ENCODE data around the gene C8B.

The C8B gene

DNA sequence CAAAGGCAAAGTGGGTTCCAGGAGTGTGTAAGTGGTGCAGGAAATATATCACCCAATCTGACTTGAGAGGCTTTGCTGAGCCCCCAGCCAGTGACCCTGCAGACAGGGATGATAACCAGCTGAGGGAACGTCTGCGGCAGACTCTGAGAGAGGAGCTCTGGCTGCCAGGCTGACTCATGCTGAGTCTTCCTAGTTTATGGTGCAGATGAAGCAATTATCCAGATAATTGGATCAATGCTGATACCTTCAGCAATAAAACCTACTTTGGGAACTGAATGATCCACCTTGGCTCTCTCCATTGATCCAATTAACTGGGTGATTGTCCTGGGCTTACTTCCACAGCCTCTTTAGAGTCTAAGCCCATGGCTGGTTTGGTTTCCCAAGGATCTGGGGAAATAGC, 7.3 kb downstream of the C8B start:
- WGBS (ENCODE audit: insufficient coverage, insufficient read length), result no CpG with 5 or more reads among the region's 2 CpGs
- Histone ChIP-seq H3K4me1 (ENCODE audit: control insufficient read depth, insufficient read depth, low read length) (no peaks in the 10 kb centered on the region), H3K27me3 (ENCODE audit: control insufficient read depth, insufficient read depth, low read length) (no peaks in the 10 kb centered on the region), H3K27ac (ENCODE audit: low read length) (no peak overlapping the region), H3K4me3 (ENCODE audit: low read length) (no peak overlapping the region), H3K9me3 (ENCODE audit: control insufficient read depth, insufficient read depth, low read length) (no peaks in the 10 kb centered on the region), H3K36me3 (ENCODE audit: control insufficient read depth, insufficient read depth, low read length) (no peaks in the 10 kb centered on the region)
- no peak for DNase-seq (ENCODE audit: low read depth, low spot score)

DNA sequence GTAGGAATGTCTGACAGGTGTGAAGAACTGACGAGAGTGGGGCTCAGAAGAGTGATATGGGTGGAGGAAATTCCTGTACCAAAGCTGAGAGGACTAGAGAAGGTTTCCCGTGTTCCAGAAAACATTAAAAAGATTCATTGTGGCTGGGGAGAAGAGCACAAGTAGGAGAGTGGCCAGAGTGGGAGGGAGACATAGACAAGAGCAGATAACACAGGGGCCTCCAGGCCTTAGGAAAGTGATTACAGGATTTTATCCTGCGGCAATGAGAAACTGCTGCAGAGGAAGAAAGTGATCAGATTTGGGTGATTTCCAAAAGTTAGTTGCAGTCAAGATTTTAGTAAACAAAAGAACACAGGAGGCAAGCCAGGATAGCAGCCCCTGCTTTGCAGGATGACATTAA, 7.9 kb downstream of the C8B start:
- H3K27me3 ChIP-seq (ENCODE audit: control insufficient read depth, insufficient read depth, low read length), result no peaks in the 10 kb centered on the region
- H3K4me1 ChIP-seq (ENCODE audit: control insufficient read depth, insufficient read depth, low read length), result no peaks in the 10 kb centered on the region
- no peaks in the 10 kb centered on the region for H3K36me3 ChIP-seq (ENCODE audit: control insufficient read depth, insufficient read depth, low read length)
- no peak overlapping the region for H3K27ac ChIP-seq (ENCODE audit: low read length)
- no peak for DNase-seq (ENCODE audit: low read depth, low spot score)
- WGBS (ENCODE audit: insufficient coverage, insufficient read length), result no CpG with 5 or more reads among the region's 3 CpGs
- no peaks in the 10 kb centered on the region for H3K9me3 ChIP-seq (ENCODE audit: control insufficient read depth, insufficient read depth, low read length)
- no peak overlapping the region for H3K4me3 ChIP-seq (ENCODE audit: low read length)

- WGBS (ENCODE audit: insufficient coverage, insufficient read length), result no CpG with 5 or more reads among the region's 1 CpG
- no peaks in the 10 kb centered on the region for H3K4me1 ChIP-seq (ENCODE audit: control insufficient read depth, insufficient read depth, low read length)
- no peaks in the 10 kb centered on the region for H3K36me3 ChIP-seq (ENCODE audit: control insufficient read depth, insufficient read depth, low read length)
- no peak for DNase-seq (ENCODE audit: low read depth, low spot score)
- no peaks in the 10 kb centered on the region for H3K9me3 ChIP-seq (ENCODE audit: control insufficient read depth, insufficient read depth, low read length)
- H3K4me3 ChIP-seq (ENCODE audit: low read length), result no peak overlapping the region
- no peaks in the 10 kb centered on the region for H3K27me3 ChIP-seq (ENCODE audit: control insufficient read depth, insufficient read depth, low read length)
- H3K27ac ChIP-seq (ENCODE audit: low read length), result no peak overlapping the region
These were observed 11.2 kb downstream of the C8B start for GRCh38 chr1:56954664-56955063.

DNA sequence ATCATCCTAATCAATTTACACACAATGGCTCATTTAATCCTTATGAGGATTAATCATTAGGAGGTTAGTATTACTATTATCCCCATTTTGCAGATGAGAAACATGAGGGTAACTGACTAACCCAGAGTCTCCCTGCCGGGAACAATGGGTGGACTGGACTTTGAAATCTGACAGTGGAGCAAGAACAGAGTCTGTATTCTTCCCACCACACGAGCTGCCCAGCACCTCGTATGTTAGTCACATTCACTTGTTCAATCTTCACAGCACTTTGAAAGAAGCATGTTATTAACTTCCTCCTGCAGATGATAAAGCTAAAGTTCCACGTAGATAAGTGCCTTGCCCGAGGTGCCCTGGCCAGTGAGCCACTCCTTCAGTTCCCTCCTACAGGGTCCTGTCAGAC, 12.4 kb downstream of the C8B start:
- no peaks in the 10 kb centered on the region for H3K27me3 ChIP-seq (ENCODE audit: control insufficient read depth, insufficient read depth, low read length)
- H3K27ac ChIP-seq (ENCODE audit: low read length), result no peak overlapping the region
- no peaks in the 10 kb centered on the region for H3K9me3 ChIP-seq (ENCODE audit: control insufficient read depth, insufficient read depth, low read length)
- H3K4me1 ChIP-seq (ENCODE audit: control insufficient read depth, insufficient read depth, low read length), result no peaks in the 10 kb centered on the region
- H3K36me3 ChIP-seq (ENCODE audit: control insufficient read depth, insufficient read depth, low read length), result no peaks in the 10 kb centered on the region
- DNase-seq (ENCODE audit: low read depth, low spot score), result no peak
- WGBS (ENCODE audit: insufficient coverage, insufficient read length), result no CpG with 5 or more reads among the region's 5 CpGs
- no peak overlapping the region for H3K4me3 ChIP-seq (ENCODE audit: low read length)

GRCh38 chr1:56952501-56952900, 13.3 kb downstream of the C8B start:
- H3K9me3 ChIP-seq (ENCODE audit: control insufficient read depth, insufficient read depth, low read length), result no peaks in the 10 kb centered on the region
- H3K36me3 ChIP-seq (ENCODE audit: control insufficient read depth, insufficient read depth, low read length), result no peaks in the 10 kb centered on the region
- H3K27me3 ChIP-seq (ENCODE audit: control insufficient read depth, insufficient read depth, low read length), result no peaks in the 10 kb centered on the region
- H3K27ac ChIP-seq (ENCODE audit: low read length), result no peak overlapping the region
- WGBS (ENCODE audit: insufficient coverage, insufficient read length), result no CpG with 5 or more reads among the region's 8 CpGs
- H3K4me1 ChIP-seq (ENCODE audit: control insufficient read depth, insufficient read depth, low read length), result no peaks in the 10 kb centered on the region
- H3K4me3 ChIP-seq (ENCODE audit: low read length), result no peak overlapping the region
- no peak for DNase-seq (ENCODE audit: low read depth, low spot score)

GRCh38 chr1:56948403-56949023, 17.3 kb downstream of the C8B start:
- Histone ChIP-seq H3K27me3 (ENCODE audit: control insufficient read depth, insufficient read depth, low read length) (no peaks in the 10 kb centered on the region; the same call in 1 of the 2 replicates), H3K9me3 (ENCODE audit: control insufficient read depth, insufficient read depth, low read length) (no peaks in the 10 kb centered on the region), H3K36me3 (ENCODE audit: control insufficient read depth, insufficient read depth, low read length) (no peaks in the 10 kb centered on the region), H3K4me1 (ENCODE audit: control insufficient read depth, insufficient read depth, low read length) (no peaks in the 10 kb centered on the region), H3K27ac (ENCODE audit: low read length) (no peak overlapping the region), H3K4me3 (ENCODE audit: low read length) (no peak overlapping the region)
- WGBS (ENCODE audit: insufficient coverage, insufficient read length), result no CpG with 5 or more reads among the region's 1 CpG
- DNase-seq (ENCODE audit: low read depth, low spot score), result no peak

DNA sequence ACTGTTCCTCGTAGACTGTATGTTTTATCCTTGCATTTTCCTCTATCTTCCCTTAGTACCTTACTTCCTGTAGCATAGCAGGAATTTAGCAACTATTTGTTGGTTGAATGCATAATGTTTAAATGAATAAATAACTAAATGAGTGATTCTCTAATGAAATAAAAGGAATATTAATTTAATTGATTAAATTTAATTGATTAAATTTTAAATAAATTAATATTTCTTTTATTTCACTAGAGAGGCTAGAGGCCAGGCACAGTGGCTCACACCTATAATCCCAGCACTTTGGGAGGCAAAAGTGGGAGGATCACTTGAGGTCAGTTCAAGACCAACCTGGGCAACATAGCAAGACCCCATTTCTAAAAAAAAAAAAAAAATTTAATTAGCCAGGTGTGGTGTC, 25.8 kb downstream of the C8B start:
- WGBS (ENCODE audit: insufficient coverage, insufficient read length), result no CpG with 5 or more reads among the region's 1 CpG

DNA sequence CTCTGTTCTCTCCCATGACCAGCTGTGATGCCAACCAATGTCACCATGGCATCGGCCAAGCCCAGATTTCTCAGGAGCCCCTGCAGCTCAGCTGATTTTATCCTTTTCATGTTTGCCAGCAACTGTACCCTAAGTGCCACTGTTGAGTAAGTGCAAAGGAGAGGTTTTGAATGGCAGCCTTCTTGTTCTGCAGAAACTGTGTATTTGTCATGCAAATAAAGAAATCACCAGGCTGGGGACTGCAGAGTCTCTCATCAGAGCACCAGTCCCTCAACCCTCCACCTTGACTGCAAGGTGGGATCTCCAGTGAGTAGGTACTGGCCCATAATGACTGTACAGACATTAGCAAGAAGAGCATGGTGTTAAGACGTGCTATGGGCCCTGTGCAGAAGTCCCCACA, 26.6 kb downstream of the C8B start:
- no peaks in the 10 kb centered on the region for H3K9me3 ChIP-seq (ENCODE audit: control insufficient read depth, insufficient read depth, low read length)
- WGBS (ENCODE audit: insufficient coverage, insufficient read length), result no CpG with 5 or more reads among the region's 2 CpGs
- H3K36me3 ChIP-seq (ENCODE audit: control insufficient read depth, insufficient read depth, low read length), result no peaks in the 10 kb centered on the region
- no peak overlapping the region for H3K27ac ChIP-seq (ENCODE audit: low read length)
- H3K4me3 ChIP-seq (ENCODE audit: low read length), result no peak overlapping the region
- DNase-seq (ENCODE audit: low read depth, low spot score), result no peak
- peaks cover 1% of the 10 kb centered on the region; the same call in 1 of the 2 replicates for H3K4me1 ChIP-seq (ENCODE audit: control insufficient read depth, insufficient read depth, low read length)
- H3K27me3 ChIP-seq (ENCODE audit: control insufficient read depth, insufficient read depth, low read length), result no peaks in the 10 kb centered on the region

More for the DNA sequence above, 25.8 kb downstream of the C8B start:
- DNase-seq (ENCODE audit: low read depth, low spot score), result no peak
- no peaks in the 10 kb centered on the region for H3K27me3 ChIP-seq (ENCODE audit: control insufficient read depth, insufficient read depth, low read length)
- H3K4me1 ChIP-seq (ENCODE audit: control insufficient read depth, insufficient read depth, low read length), result no peaks in the 10 kb centered on the region
- no peaks in the 10 kb centered on the region for H3K36me3 ChIP-seq (ENCODE audit: control insufficient read depth, insufficient read depth, low read length)
- no peaks in the 10 kb centered on the region for H3K9me3 ChIP-seq (ENCODE audit: control insufficient read depth, insufficient read depth, low read length)
- H3K4me3 ChIP-seq (ENCODE audit: low read length), result no peak overlapping the region
- H3K27ac ChIP-seq (ENCODE audit: low read length), result no peak overlapping the region

GRCh38 chr1:56938646-56939045, 27.2 kb downstream of the C8B start:
- H3K9me3 ChIP-seq (ENCODE audit: control insufficient read depth, insufficient read depth, low read length), result no peaks in the 10 kb centered on the region
- H3K4me1 ChIP-seq (ENCODE audit: control insufficient read depth, insufficient read depth, low read length), result peaks cover 1% of the 10 kb centered on the region; the same call in 1 of the 2 replicates
- no CpG with 5 or more reads among the region's 2 CpGs for WGBS (ENCODE audit: insufficient coverage, insufficient read length)
- H3K36me3 ChIP-seq (ENCODE audit: control insufficient read depth, insufficient read depth, low read length), result no peaks in the 10 kb centered on the region
- H3K27me3 ChIP-seq (ENCODE audit: control insufficient read depth, insufficient read depth, low read length), result no peaks in the 10 kb centered on the region
- no peak for DNase-seq (ENCODE audit: low read depth, low spot score)
- H3K4me3 ChIP-seq (ENCODE audit: low read length), result no peak overlapping the region
- no peak overlapping the region for H3K27ac ChIP-seq (ENCODE audit: low read length)

- WGBS (ENCODE audit: insufficient coverage, insufficient read length), result no CpG with 5 or more reads among the region's 1 CpG
These were observed 31.3 kb downstream of the C8B start for GRCh38 chr1:56934430-56935060.

GRCh38 chr1:56933606-56934005, 32.2 kb downstream of the C8B start:
- WGBS (ENCODE audit: insufficient coverage, insufficient read length), result no CpG with 5 or more reads among the region's 2 CpGs
- no peaks in the 10 kb centered on the region for H3K36me3 ChIP-seq (ENCODE audit: control insufficient read depth, insufficient read depth, low read length)
- H3K4me1 ChIP-seq (ENCODE audit: control insufficient read depth, insufficient read depth, low read length), result peaks cover 1% of the 10 kb centered on the region; the same call in 1 of the 2 replicates
- no peak overlapping the region for H3K4me3 ChIP-seq (ENCODE audit: low read length)
- H3K9me3 ChIP-seq (ENCODE audit: control insufficient read depth, insufficient read depth, low read length), result no peaks in the 10 kb centered on the region
- H3K27ac ChIP-seq (ENCODE audit: low read length), result no peak overlapping the region
- no peaks in the 10 kb centered on the region for H3K27me3 ChIP-seq (ENCODE audit: control insufficient read depth, insufficient read depth, low read length)
- DNase-seq (ENCODE audit: low read depth, low spot score), result no peak

More at GRCh38 chr1:56934430-56935060, 31.3 kb downstream of the C8B start:
- no peak for DNase-seq (ENCODE audit: low read depth, low spot score)
- H3K9me3 ChIP-seq (ENCODE audit: control insufficient read depth, insufficient read depth, low read length), result no peaks in the 10 kb centered on the region
- no peaks in the 10 kb centered on the region for H3K27me3 ChIP-seq (ENCODE audit: control insufficient read depth, insufficient read depth, low read length)
- no peak overlapping the region for H3K4me3 ChIP-seq (ENCODE audit: low read length)
- H3K27ac ChIP-seq (ENCODE audit: low read length), result no peak overlapping the region
- H3K4me1 ChIP-seq (ENCODE audit: control insufficient read depth, insufficient read depth, low read length), result peaks cover 1% of the 10 kb centered on the region; the same call in 1 of the 2 replicates
- no peaks in the 10 kb centered on the region for H3K36me3 ChIP-seq (ENCODE audit: control insufficient read depth, insufficient read depth, low read length)
